A549 (cell line): Measurements from ENCODE around the gene ESYT1.

Source experiments
- BHLHE40 ChIP-seq: IDR thresholded peaks from 2 replicates; pipeline ENCODE4 v1.6.1; 2012; ENCODE audit warnings: low read depth, low read length, inconsistent platforms
- CTCF ChIP-seq: fragments of >200 bp; sonication (Bioruptor Twin); formaldehyde crosslinking; IDR thresholded peaks from 3 replicates; pipeline ENCODE4 v1.5.1; 2016
- EP300 ChIP-seq, 2 experiments: fragments of >200 bp; sonication (Bioruptor Twin); formaldehyde crosslinking; IDR thresholded peaks; 2 replicates in 1 of 2; 3 replicates in 1 of 2; pipeline ENCODE4 v1.6.1; 2016 to 2017
- HEYL ChIP-seq: fragments of 250-450 bp; sonication (Bioruptor Pico); IDR thresholded peaks from 2 replicates; pipeline ENCODE4 v1.8.0; 2021; ENCODE audit warnings: mild to moderate bottlenecking, moderate library complexity
- JUN ChIP-seq, 2 experiments: fragments of >200 bp; sonication (Bioruptor Twin); formaldehyde crosslinking; IDR thresholded peaks; 2 replicates in 1 of 2; 3 replicates in 1 of 2; pipeline ENCODE4 v1.6.1; 2016 to 2017
- KDM5A ChIP-seq: fragments of 200-600 bp; sonication (generic); IDR thresholded peaks from 2 replicates; pipeline ENCODE4 v1.6.1; 2016; ENCODE audit warnings: antibody characterized with exemption, mild to moderate bottlenecking
- MAFK ChIP-seq: fragments of 450-650 bp; IDR thresholded peaks from 2 replicates; pipeline ENCODE4 v1.6.1; 2014; ENCODE audit not compliant: partially characterized antibody
- NFE2L2 ChIP-seq: fragments of 150-350 bp; conservative IDR thresholded peaks from 2 replicates; pipeline ENCODE4 v1.6.1; 2014; ENCODE audit warnings: low read length
- POLR2A ChIP-seq: IDR thresholded peaks from 2 replicates; pipeline ENCODE4 v1.6.1; 2012; ENCODE audit warnings: mild to moderate bottlenecking, low read length
- RFX5 ChIP-seq: fragments of 450-650 bp; IDR thresholded peaks from 2 replicates; pipeline ENCODE4 v1.7.1; 2014; ENCODE audit warnings: antibody characterized with exemption, mild to moderate bottlenecking, moderate library complexity
- ZFP36 ChIP-seq: fragments of 450-650 bp; IDR thresholded peaks from 2 replicates; pipeline ENCODE4 v1.6.1; 2014; ENCODE audit warnings: borderline replicate concordance; ENCODE audit not compliant: partially characterized antibody

GRCh38 chr12:56086096-56086495 lies 42.0 kb upstream of the ESYT1 start:
- no peak for TF ChIP-seq CTCF
- TF ChIP-seq RFX5: no peak
- TF ChIP-seq BHLHE40: no peak
- no peak for TF ChIP-seq KDM5A
- no peak for TF ChIP-seq JUN (IDR thresholded peaks at IDR 0.05)
- no peak for TF ChIP-seq MAFK
- no peak for TF ChIP-seq EP300 (IDR thresholded peaks at IDR 0.05)
- no peak for TF ChIP-seq HEYL (CRISPR knock-in tag)
- TF ChIP-seq POLR2A: no peak
- TF ChIP-seq NFE2L2: no peak
- no peak for TF ChIP-seq ZFP36
